G401 (cell line): Measurements from ENCODE around the gene SMIM5. TPM values are rescaled to one million over a fixed set of nuclear protein-coding genes. Genes with fewer than 3 reads are reported as not detected.
"Not testable (repeated sequence)": the region's sequence is repeated elsewhere in the genome, so short reads cannot be mapped to it uniquely, and the experiment has no call there.

Source experiments
- DNase-seq: peaks from one replicate; pipeline ENCODE4 v3.0.0-alpha.2; 2015; ENCODE audit warnings: low spot score
- in situ Hi-C: cut with HindIII; loops from 2 replicates; pipeline ENCODE4 v1.10.0; 2016; ENCODE audit warnings: low sequenced_read_pairs, mixed read lengths
- total RNA-seq: library from RNA; depleted of rRNA; stranded (reverse); fragments of >200 nt; shearing (Covaris generic); gene quantifications from 2 replicates; pipeline ENCODE4 v1.2.3, GENCODE V29; 2014; rRNA removed

SMIM5 gene, protein sequence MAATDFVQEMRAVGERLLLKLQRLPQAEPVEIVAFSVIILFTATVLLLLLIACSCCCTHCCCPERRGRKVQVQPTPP
- not detected in 2 replicates for total RNA-seq

DNA sequence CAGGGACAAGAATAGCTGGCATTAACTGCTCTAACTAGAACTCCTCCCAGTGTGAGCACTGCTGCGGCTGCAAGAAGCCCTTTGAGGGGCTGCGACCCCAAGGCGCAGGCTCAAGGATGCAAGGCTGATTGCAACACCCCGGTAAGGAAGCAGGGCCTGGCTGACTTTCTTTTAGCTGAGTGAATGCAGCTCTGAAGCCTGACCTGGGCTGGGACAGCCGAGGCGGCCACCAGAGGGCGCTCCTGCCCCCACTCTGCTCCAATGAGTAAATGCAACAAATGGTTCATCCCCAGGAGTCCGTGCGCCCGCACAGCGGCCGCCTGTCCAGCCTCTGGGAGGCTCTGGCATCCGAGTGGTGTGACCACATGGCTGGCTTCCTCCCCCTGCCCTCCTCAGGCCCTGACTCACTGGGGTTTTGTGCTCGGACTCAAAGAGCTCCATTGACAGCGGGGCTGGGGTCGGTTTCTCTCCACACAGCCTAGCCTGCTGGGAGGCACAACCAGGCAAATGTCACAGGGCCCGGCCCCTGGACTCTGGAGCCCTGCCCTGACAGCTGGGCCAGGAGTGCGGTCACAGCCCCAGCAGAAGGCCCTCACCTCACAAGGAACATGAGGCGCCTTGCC is at the start of gene SMIM5:
TSS of gene SMIM5 (plus strand) at position 572 of the 623 bp plus-strand sequence. CDS start 6,768 bp downstream, outside the sequence.
- peak; percentile 92 for DNase-seq
- in situ Hi-C loops: no loop called here

DNA sequence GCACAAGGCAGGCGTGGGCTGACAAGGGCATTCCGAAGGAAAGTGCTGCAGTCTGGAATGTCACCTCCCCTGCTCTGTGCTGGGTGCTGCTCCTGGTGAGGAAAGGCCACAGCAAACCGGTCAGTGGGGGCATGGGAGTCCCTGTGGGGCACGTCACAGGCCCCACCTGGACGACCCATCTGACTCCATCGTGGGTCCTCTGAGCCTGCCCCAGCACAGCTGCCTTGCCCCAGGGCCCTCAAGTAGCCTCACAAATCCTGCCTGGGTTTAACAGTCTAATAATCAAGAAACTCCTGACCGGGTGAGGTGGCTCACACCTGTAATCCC is 48.4 kb upstream of the SMIM5 start:
- in situ Hi-C loops: no loop called here
- no peak for DNase-seq

DNA sequence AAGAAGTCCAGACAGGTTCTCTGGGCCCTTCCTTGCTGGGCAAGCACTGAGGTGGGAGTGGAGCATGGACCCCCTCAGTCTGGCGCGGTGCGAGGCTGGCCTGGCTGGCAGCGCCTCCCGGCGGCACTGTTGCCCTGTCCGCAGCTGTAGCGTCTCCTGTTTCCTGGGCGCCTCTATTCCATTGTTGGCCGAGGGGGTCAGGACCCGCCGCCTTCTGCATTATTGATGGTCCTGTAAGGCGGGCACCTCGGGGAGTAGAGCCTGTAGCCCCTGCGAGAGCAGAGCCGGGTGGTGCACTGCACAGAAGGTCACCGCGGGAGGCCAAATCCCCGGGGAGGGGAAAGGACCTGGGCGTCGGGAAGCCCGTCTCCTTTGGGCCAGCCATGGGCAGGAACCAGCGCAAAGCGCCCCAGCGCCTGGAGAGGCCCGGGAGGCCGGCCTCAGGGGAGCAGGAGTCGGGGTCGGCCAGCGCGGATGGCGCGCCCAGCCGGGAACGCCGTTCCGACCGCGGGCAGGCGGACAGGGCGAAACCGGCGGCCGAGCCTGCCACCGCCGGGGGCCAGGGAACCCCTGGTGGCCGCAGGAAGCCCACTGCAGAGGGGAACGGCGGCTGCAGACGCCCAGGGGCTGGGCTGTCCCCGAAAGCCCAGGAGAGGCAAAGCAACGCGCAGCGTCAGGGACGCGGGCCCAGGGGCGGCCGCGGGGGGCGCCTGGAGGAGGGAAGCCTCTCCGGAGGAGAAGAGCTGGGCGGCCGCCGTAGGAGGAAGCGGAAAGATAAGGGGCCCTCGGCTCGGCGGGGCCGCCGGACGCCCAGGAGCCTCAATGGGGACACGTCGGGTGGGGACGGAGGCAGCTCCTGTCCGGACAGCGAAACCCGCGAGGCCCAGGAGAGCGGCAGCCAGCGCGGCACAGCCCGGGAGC is 45.3 kb upstream of the SMIM5 start, which contains the start of gene MYO15B:
TSS of gene MYO15B (plus strand) at position 126 of the 921 bp plus-strand sequence. CDS start at position 384, 258 bp downstream.
- DNase-seq: no peak
- in situ Hi-C loops: no loop called here

DNA sequence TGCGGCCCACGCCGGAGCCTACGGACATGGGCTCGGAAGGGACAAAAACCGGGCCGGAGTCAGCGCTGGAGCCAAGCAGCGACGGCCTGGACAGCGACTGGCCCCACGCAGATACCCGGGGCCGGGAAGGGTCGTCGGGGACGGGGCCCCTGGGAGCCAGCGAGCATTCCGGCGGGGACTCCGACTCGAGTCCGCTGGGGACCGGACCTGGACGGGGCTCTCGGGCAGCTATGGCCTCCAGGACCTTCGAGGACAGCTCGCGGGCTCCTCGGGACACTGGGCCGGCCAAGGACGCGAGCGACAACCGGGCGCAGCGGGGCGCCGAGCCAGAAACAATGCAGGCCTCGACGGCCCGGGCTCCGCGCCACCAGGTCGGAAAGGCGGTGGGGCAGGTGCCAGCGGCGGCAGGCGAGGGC is 44.6 kb upstream of the SMIM5 start:
- in situ Hi-C loops: no loop called here
- DNase-seq: no peak

DNA sequence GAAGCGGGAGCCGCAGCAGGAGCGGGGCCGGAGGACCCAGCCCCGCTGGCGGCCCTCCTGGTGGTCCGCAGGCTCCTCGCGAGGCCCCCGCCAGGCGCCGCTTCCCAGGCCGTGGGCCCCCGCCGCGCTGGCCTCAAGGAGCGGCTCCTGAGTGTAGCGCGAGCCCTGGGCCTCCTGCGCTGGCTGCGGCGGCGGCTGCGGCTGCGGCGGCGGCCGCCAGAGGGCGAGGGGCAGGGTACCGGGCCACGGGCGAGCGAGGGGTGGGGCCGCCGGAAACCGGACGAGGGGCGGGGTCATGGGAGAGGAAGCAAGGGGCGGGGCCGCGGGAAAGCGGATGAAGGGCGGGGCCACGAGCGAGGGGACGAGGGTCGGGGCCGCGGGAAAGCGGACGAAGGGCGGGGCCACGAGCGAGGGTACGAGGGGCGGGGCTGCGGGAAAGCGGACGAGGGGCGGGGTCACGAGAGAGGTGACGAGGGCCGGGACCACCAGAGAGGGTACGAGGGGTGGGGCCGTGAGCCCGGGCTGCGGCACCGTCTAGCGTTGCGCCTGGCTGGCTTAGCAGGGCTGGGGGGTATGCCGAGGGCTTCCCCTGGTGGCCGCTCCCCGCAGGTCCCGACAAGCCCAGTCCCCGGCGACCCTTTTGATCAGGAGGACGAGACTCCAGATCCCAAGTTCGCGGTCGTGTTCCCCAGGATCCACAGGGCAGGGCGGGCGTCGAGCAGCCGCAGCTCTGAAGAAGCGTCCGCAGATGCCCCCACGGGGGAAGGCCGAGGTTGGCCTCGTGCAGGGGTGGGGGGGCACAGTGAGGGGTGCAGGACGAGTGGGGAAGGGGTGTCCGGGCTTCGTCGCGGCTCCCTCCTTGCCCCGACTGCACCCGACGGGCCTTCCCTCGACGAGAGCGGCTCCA is 44.0 kb upstream of the SMIM5 start:
- in situ Hi-C loops: no loop called here
- peak; percentile 67 for DNase-seq

DNA sequence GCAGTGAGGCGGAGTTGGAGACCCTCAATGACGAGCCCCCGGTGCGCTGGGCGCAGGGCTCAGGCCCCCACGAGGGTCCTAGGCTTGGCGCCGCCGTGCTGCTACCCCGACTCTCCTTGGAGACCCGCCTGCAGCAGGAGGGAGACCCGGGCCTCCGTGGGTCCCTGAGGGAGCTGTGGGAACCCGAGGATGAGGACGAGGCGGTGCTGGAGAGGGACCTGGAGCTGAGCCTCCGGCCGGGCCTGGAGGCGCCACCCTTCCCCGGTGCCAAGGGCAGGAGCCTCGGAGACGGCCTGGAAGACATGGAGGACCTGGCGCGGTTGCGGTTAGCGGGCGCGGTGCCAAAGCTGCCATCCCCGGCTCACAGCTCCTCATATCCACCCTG is 43.3 kb upstream of the SMIM5 start:
- in situ Hi-C loops: no loop called here
- DNase-seq: no peak

DNA sequence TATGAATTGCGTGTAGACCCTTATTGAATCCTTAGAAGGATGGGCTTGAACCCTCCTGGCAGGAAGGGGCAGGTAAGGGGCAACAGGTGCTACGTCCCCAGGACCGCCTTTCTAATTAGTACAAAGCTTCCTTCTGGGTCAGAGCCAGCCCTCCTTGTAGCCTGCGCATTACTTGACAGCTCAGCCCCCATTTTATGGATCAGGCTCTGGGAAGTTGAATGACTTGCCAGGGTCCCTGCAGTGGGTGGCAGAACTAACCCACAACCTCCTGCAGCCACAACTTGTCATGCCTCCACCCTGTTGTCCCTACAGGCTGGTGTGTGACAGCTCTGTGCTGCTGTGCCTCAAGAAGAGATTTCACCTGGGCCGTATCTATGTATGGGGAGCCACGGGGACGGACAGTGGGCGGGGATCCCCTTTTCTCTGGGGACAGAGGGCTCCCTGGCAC is 42.9 kb upstream of the SMIM5 start:
- DNase-seq: no peak
- in situ Hi-C loops: no loop called here

DNA sequence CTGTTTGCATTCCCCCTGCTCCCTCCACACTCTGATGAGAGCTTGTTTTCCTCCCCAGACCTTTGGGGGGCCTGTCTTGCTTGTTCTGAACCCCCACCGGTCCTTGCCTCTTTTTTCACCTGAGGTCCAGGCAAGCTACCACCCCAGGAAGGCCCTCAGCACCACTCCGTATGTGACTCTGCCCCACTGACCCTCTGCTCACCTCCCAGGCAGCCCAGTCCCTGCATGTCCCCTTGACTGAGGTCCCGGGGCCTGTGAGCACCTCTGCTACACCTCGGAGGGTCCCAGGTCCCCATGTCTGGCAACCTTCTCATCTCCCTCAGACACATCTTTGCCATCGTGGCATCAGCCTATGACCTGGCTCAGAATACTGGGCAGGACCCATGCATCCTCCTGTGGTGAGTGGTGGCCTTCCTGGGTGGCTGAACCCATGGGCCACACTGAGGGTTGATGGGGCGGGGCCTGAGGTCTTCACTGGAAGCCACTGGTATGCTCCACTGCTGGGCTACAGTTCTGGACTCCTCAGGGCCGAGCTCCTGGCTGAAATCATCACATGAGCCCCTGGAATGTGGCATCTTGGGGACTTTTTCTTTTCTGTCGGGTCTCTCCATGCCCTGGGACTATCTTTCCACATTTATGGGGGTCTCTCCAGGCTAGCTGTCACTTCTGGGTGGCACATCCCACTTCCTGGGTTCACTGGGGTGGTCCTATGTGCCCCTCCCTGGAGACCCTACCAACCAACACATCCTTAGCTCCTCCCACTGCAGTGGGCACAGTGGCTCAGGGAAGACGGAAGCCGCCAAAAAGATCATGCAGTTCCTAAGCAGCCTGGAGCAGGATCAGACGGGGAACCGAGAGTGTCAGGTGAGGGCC is 42.1 kb upstream of the SMIM5 start:
- no peak for DNase-seq
- in situ Hi-C loops: no loop called here

DNA sequence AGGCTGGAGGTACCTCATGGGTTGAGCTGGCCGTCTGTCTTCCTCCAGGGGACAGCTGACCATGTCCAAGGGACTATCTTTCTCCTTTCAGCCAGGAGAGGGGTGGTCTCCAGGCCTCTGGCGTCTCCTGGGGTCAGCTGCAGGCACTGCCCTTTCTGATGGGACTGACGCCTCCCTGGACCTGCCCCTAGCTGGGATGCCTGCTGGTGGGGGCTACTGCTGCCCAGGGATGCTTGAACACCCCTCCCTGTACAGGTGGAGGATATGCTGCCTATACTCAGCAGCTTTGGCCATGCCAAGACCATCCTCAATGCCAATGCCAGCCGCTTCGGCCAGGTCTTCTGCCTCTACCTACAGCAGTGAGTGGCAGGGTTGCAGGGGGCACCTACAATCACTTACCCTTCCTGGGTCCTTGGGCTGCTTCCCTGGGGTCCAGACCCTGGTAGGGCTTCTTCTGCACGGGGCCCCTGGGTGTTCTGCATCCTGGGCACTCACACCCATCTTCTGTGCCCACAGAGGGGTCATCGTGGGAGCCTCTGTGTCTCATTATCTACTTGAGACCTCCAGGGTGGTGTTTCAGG is 41.4 kb upstream of the SMIM5 start:
- DNase-seq: no peak
- in situ Hi-C loops: no loop called here

DNA sequence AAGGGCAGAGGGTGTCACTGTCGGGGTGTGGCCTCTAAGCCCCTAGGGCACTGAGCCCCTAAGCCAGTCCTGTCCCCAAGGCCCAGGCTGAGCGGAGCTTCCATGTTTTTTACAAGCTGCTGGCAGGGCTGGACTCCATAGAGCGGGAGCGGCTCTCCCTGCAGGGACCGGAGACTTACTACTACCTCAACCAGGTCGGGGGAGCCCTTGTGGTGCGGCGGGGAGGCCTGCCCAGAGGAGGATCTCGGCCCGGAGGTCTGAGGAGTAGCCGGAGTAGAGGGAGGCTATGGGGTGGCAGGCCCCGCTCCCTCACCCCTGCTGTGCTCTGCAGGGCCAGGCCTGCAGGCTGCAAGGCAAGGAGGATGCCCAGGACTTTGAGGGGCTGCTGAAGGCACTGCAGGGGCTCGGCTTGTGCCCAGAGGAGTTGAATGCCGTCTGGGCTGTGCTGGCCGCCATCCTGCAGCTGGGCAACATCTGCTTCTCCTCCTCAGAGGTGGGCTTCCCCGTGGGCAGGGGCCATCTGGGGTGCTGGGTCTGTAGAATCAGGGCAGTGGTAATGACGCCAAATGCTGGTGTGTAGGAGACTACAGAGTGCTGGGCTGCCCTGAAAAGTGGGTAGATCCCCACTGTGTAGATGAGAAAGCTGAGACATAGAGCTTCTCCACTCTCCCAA is 40.8 kb upstream of the SMIM5 start:
- in situ Hi-C loops: no loop called here
- DNase-seq: no peak

DNA sequence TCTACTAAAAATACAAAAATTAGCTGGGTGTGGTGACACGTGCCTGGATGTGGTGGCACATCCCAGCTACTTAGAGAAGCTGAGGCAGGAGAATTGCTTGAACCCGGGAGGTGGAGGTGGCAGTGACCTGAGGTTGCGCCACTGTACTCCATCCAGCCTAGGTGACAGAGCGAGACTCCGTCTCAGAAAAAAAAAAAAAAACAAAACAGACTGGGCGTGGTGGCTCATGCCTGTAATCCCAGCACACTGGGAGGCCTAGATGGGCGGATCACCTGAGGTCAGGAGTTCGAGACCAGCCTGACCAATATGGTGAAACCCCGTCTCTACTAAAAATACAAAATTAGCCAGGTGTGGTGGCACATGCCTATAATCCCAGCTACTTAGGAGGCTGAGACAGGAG is 39.8 kb upstream of the SMIM5 start:
- DNase-seq: not testable (repeated sequence)

DNA sequence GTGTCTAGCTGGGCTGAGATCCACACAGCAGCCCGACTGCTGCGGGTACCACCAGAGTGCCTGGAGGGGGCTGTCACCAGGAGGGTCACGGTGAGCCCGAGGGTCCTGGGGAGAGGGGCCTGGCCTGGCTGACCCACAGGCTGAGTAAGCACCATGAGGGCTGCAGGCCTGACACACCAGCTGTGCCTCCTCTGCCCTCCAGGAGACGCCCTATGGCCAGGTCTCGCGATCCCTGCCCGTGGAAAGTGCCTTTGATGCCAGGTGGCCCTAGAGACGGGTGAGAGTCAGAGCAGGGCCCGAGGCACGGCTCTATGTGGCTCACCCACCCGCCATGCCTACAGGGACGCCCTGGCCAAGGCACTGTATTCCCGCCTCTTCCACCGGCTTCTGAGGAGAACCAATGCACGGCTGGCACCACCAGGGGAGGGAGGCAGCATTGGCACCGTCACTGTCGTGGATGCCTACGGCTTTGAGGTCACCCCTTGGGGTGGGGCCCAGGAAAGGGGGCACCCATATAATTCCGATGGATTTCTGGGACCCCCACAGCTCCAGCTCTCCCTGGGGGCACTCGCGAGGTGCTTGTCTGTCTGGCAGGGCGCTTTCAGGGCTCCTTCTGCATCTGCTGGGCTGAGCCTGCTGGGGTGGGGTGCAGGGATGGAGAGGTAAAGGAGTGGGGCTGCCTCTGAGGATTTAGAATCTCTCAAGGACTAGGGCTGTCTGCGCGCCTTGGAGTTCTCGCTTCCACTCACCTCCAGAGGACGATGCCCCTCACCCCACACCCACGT is 38.5 kb upstream of the SMIM5 start:
- no peak for DNase-seq
- in situ Hi-C loops: no loop called here

More for the DNA sequence above, 39.8 kb upstream of the SMIM5 start:
- in situ Hi-C loops: not testable (repeated sequence)

DNA sequence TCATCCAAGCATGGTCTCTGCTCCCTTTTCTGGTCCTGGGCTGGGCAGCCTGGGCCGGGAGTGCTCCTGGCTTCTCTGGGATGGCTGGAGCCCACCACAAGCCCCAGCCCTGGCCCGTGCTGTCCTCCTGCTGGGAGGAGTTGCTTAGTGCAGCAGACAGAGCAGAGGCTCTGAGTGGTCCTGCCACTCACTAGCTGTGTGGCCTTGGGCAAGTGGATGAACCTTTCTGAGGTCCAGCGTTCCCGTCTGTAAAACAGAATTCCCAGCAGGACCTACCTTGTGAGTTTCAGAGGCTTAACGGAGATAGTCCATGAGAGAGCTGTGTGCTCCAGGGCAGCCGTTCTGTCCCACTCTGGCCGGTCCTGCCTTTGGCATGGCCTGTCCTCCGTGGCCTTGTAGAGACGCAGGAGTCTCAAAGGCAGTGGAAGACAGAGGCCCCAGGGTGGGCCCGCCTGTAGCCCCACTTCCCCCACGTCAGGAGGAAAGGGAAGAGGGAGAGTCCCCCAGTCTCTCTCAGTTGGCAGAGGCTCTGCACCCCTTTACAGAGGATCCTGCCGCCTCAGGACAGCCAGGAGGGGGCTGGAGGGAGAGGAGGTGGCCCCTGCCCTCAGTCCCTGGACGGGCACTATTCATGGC is 37.8 kb upstream of the SMIM5 start:
- DNase-seq: no peak
- in situ Hi-C loops: no loop called here

DNA sequence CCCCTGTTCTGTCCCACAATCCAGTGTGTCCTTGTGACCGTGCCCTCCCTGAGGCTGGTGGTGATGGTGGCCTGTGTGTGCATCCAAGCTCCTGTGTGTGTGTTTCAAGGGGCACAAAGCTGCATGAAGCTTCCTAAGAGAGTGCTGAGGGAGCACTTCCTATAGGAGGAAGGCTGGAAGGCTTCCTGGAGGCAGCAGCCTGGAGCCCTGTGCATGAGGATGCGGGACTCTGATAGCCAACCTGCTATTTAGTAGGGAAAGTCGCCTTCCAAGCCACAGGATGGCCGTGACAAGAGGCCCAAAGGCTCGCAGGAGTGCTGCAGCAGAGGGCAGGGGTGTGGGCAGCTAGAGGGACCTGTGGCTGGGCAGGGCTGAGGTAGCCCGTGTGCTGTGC is 37.3 kb upstream of the SMIM5 start:
- in situ Hi-C loops: no loop called here
- DNase-seq: no peak

DNA sequence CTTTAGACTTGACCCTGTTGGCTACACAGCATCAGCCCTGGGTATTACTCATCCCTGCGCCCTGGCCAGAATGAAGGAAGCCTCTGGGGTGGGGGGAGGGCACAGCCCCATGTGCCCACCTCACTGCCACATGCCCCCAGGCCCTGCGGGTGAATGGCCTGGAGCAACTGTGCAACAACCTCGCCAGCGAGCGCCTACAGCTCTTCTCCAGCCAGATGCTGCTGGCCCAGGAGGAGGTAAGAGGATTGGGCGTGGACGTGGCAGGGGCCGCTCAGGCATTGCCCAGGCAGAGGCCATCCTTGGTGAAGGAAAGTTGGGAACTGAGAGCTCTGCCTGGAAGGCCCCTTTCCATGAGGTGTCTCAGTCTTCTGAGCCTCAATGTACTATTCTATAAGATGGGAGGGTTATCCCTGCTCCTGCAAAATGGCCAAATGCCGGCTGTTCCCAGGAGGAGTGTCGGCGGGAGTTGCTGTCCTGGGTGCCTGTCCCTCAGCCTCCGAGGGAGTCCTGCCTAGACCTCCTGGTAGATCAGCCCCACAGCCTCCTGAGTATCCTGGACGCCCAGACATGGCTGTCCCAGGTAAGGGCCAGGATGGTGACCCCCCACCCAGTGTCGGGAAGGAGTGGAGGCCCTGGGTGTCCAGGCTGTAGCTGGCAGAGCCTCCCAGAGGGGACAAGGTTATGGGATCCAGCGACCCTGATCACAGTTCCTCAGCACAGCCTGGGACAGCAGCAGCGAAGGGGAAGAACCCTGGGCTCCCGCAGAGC is 36.7 kb upstream of the SMIM5 start:
- no peak for DNase-seq
- in situ Hi-C loops: no loop called here
